ENCODE results near the gene IVD. TPM values are rescaled to one million over a fixed set of nuclear protein-coding genes. Genes with fewer than 3 reads are reported as not detected.

IVD gene
- total and polyA plus RNA-seq, 2 of the 8 experiments (the other 6 are each of a cell fraction or from before 2014, with no cell fraction given) = 55.2 to 78.8 TPM

GRCh38 chr15:40428185-40428584, 22.6 kb downstream of the IVD start:
- Histone ChIP-seq H4K8ac (ENCODE audit: extremely low read depth, insufficient read depth, low read length) (no peak overlapping the region), H3K23ac (ENCODE audit: insufficient read length) (no peak overlapping the region), H2BK12ac (ENCODE audit: low read depth, low read length) (no peak overlapping the region), H3K4me3 (ENCODE audit: extremely low read depth in 1 of 4, insufficient read depth in 2 of 4, low read depth in 3 of 4, low read length in 4 of 4) (no peak overlapping the region), H3K9me3 (ENCODE audit: insufficient read depth in 2 of 2, low read depth in 1 of 2, low read length in 1 of 2) (no peaks in the 10 kb centered on the region), H3K36me3 (ENCODE audit: control insufficient read depth in 2 of 4, insufficient read depth in 4 of 4, low read length in 3 of 4) (no peaks in the 10 kb centered on the region), H3K23me2 (ENCODE audit: low read depth, low read length) (no peaks in the 10 kb centered on the region), H3K18ac (ENCODE audit: extremely low read depth, low read length) (no peak overlapping the region), H2BK5ac (ENCODE audit: low read depth, low read length) (no peak overlapping the region), H3K4me2 (ENCODE audit: insufficient read depth in 1 of 2, low read depth in 2 of 2, low read length in 2 of 2) (no peak overlapping the region; a peak in 1 of 4 replicates), H2AFZ (ENCODE audit: low read length) (no peak overlapping the region), H2BK20ac (ENCODE audit: low read length) (no peak overlapping the region), H3K79me2 (ENCODE audit: control insufficient read depth in 1 of 2, insufficient read depth in 2 of 2, low read length in 2 of 2) (no peaks in the 10 kb centered on the region), H3K56ac (replicated peaks; ENCODE audit: insufficient read length, low read depth, low read length) (no peak overlapping the region), H2AK5ac (ENCODE audit: low read depth, low read length) (no peak overlapping the region), H3K14ac (ENCODE audit: insufficient read length) (no peak overlapping the region), H3K27ac (ENCODE audit: low read depth, low read length) (no peak overlapping the region), H3K79me1 (ENCODE audit: low read depth, low read length) (no peaks in the 10 kb centered on the region), H3K27me3 (replicated peaks in 1 of 4; ENCODE audit: control insufficient read depth in 3 of 4, extremely low read depth in 1 of 4, insufficient read depth in 3 of 4, low read length in 3 of 4) (peaks cover 0 to 4% (median 0%) of the 10 kb centered on the region in 4 experiments; a peak in 2 of 7 replicates), H4K20me1 (replicated peaks in 1 of 2; ENCODE audit: control insufficient read depth in 1 of 2, insufficient read depth in 2 of 2, low read length in 2 of 2) (no peaks in the 10 kb centered on the region), H3K9ac (replicated peaks in 1 of 4; ENCODE audit: extremely low read depth in 1 of 4, low read depth in 3 of 4, low read length in 3 of 4) (no peak overlapping the region), H3K4ac (replicated peaks; ENCODE audit: insufficient read length, low read depth, low read length) (no peak overlapping the region), H4K91ac (replicated peaks; ENCODE audit: insufficient read length, low read length) (no peak overlapping the region), H2BK15ac (ENCODE audit: low read length) (no peak overlapping the region), H3K4me1 (replicated peaks in 1 of 4; ENCODE audit: control insufficient read depth in 3 of 4, insufficient read depth in 4 of 4, low read length in 3 of 4) (peaks cover 1 to 12% (median 7%) of the 10 kb centered on the region in 4 experiments; a peak in 5 of 7 replicates), H4K5ac (ENCODE audit: insufficient read length, low read depth, low read length) (no peak overlapping the region), H2BK120ac (replicated peaks; ENCODE audit: low read depth, low read length) (no peak overlapping the region)
- CTCF ChIA-PET (ENCODE audit: partially characterized antibody) = interaction anchor here (0.7 to 1.2 kb wide), 2 partner anchors 11 to 121 kb away, joined by 3 read pairs; no protein-coding TSS in a partner anchor
- 93% methylated on average over 3 of the region's 4 CpGs; no CpG with 5 or more reads in 1 of the 2 experiments for WGBS, 2 experiments (ENCODE audit: extremely low coverage in 1 of 2, insufficient coverage in 1 of 2, insufficient read length in 1 of 2, insufficient replicate concordance in 2 of 2, low coverage in 1 of 2, low lambda C conversion rate in 2 of 2, missing lambda C conversion rate in 1 of 2)
- DNase-seq (ENCODE audit: low read depth in 1 of 2, low spot score in 2 of 2) (no peak), FAIRE-seq (no peak)
- no peak for TF ChIP-seq BCL11A (IDR thresholded peaks at IDR 0.05; ENCODE audit: low read depth in 2 of 2, low read length in 2 of 2)
- TF ChIP-seq BACH1 (IDR thresholded peaks at IDR 0.05; ENCODE audit: low read length) = no peak
- no peak for TF ChIP-seq EP300 (IDR thresholded peaks at IDR 0.05; ENCODE audit: borderline replicate concordance in 1 of 2, low read depth in 2 of 2, low read length in 2 of 2)
- no peak for TF ChIP-seq JUND (IDR thresholded peaks at IDR 0.05; ENCODE audit: low read length)
- no peak for TF ChIP-seq EGR1 (IDR thresholded peaks at IDR 0.05; ENCODE audit: borderline replicate concordance, low read depth, low read length)
- TF ChIP-seq ATF3 (IDR thresholded peaks at IDR 0.05; ENCODE audit: insufficient read depth, low read depth, low read length) = no peak
- TF ChIP-seq GTF2F1 (IDR thresholded peaks at IDR 0.05; ENCODE audit: borderline replicate concordance, low read depth, low read length) = no peak
- POLR2A ChIA-PET (ENCODE audit: partially characterized antibody) = interaction anchor here (0.6 to 3.7 kb wide), 4 partner anchors 9 to 770 kb away, joined by 3 to 23 read pairs (median 5); partner anchors contain the start of gene BAHD1
